ENCODE data around the gene ZNF516. TPM values are rescaled to one million over a fixed set of nuclear protein-coding genes. Genes with fewer than 3 reads are reported as not detected.

ZNF516 gene
- total RNA-seq, 2 donors from 2014 or later: 10.8 to 21.1 TPM

DNA sequence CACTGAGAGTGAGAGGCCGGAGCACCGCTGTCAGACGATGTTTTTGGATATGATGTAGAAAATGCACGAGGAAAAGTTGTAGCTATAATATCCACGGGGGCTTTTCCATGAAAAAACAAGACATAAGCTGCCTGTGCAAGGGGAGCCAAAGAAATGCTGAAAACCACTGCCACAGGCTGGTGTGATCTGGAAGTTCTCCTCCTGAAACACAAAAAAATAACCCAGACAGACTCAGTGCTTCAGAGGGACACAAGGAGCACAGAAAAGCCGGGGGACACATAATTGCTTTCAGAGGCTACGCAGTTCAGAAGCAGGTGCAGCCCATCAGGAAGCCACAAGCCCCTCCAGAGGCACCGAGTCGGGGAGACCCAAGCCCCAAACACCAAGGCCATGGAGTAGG lies 98.2 kb downstream of the ZNF516 start:
- Mint-ChIP-seq H3K9me3 (no peaks in the 10 kb centered on the region), H3K4me1 (ENCODE audit: low read depth in 2 of 2) (peaks cover 12 to 22% of the 10 kb centered on the region in 2 donors), H3K36me3 (no peaks in the 10 kb centered on the region), H3K27ac (peak overlapping the region in 1 of 2 donors; percentile 5), H3K4me3 (no peak overlapping the region), H3K27me3 (no peaks in the 10 kb centered on the region)
- no peak for ATAC-seq
- DNase-seq (ENCODE audit: low spot score): no peak

GRCh38 chr18:76395609-76396008 lies 99.4 kb downstream of the ZNF516 start:
- H3K4me3 Mint-ChIP-seq: no peak overlapping the region
- ATAC-seq: no peak
- no peaks in the 10 kb centered on the region for H3K9me3 Mint-ChIP-seq
- H3K36me3 Mint-ChIP-seq: no peaks in the 10 kb centered on the region
- DNase-seq (ENCODE audit: low spot score): no peak
- no peak overlapping the region for H3K27ac Mint-ChIP-seq
- peaks cover 24 to 34% of the 10 kb centered on the region in 2 donors for H3K4me1 Mint-ChIP-seq (ENCODE audit: low read depth in 2 of 2)
- H3K27me3 Mint-ChIP-seq: no peaks in the 10 kb centered on the region

DNA sequence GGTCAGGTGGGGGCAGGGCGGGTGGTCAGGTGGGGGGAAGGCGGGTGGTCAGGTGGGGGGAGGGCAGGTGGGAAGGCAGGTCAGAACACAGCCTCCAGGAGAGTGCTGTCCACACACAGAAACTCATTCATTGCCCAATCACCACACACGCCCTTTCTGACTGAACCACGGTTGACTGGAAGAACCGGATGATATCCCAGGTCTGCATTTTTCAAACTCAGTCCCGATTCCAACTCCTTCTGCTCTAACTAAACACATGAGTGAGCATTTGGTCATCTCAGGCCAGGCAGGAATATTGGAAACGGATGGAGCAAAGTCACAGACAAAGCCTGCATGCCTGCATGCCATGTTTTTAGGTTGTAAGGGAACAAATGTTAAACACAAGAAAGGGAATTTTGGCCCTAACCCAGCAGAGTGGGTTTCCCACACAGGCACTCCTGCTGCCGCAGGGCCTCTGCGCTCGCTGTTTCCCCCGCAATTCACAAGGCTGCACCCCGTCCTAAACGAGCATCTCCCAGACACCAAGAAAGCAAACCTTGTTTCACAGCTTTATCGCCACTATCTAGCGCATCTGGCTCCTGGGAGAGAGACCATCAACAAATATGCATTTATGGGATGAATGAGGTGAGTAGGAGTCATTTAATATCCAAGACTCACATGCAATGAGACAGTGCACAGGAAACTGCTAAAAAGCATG lies 100.1 kb downstream of the ZNF516 start:
- peak in 1 of 2 donors; percentile 2 for ATAC-seq
- DNase-seq (ENCODE audit: low spot score): no peak
- H3K36me3 Mint-ChIP-seq: no peaks in the 10 kb centered on the region
- H3K4me1 Mint-ChIP-seq (ENCODE audit: low read depth in 2 of 2): peaks cover 24 to 41% of the 10 kb centered on the region in 2 donors
- no peaks in the 10 kb centered on the region for H3K27me3 Mint-ChIP-seq
- no peak overlapping the region for H3K4me3 Mint-ChIP-seq
- H3K9me3 Mint-ChIP-seq: no peaks in the 10 kb centered on the region
- H3K27ac Mint-ChIP-seq: peak overlapping the region in 1 of 2 donors; percentile 79

DNA sequence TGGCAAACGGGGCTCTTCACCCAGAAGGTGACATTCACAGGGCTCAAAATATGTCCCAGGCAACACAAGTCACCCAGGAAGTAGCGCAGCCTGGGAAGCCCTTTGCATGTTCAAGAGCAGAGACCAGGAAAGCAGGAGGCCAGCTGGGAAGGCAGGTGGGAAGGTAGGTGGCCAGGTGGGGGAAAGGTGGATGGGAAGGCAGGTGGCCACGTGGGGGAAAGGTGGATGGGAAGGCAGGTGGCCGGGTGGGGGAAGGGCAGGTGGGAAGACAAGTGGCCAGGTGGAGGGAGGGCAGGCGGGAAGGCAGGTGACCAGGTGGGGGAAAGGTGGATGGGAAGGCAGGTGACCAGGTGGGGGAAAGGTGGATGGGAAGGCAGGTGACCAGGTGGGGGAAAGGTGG lies 102.7 kb downstream of the ZNF516 start:
- H3K4me1 Mint-ChIP-seq (ENCODE audit: low read depth in 2 of 2): peaks cover 32 to 52% of the 10 kb centered on the region in 2 donors

DNA sequence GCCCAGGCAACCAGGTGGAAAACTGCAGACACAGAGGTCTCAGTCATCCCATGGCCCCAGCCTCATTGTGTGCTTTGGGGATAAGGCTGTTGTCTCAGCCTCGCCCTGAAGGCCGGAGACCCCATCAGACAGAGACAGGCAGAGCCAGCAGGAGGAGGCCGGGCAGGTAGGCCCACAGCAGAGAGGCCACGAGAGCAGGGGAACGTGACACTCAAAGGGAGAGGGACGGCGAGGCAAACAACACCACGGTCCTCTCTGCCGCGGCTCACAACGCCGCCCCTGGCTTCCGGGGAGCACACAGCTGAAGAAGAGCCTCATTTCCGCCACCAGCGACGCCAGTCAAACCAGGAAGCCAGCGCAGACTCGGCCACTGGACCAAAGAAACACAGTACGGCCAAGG lies 103.3 kb downstream of the ZNF516 start:
- DNase-seq (ENCODE audit: low spot score) (no peak), ATAC-seq (peak in 1 of 2 donors; percentile 41)
- Mint-ChIP-seq H3K36me3 (no peaks in the 10 kb centered on the region), H3K27me3 (no peaks in the 10 kb centered on the region), H3K4me3 (no peak overlapping the region), H3K27ac (peak overlapping the region; percentile 59 to 80), H3K4me1 (ENCODE audit: low read depth in 2 of 2) (peaks cover 37 to 57% of the 10 kb centered on the region in 2 donors), H3K9me3 (no peaks in the 10 kb centered on the region)

More for the DNA sequence above, 102.7 kb downstream of the ZNF516 start:
- Mint-ChIP-seq H3K27me3 (no peaks in the 10 kb centered on the region), H3K27ac (peak overlapping the region; percentile 59 to 80), H3K36me3 (no peaks in the 10 kb centered on the region), H3K9me3 (no peaks in the 10 kb centered on the region), H3K4me3 (no peak overlapping the region)
- ATAC-seq (no peak), DNase-seq (ENCODE audit: low spot score) (no peak)

DNA sequence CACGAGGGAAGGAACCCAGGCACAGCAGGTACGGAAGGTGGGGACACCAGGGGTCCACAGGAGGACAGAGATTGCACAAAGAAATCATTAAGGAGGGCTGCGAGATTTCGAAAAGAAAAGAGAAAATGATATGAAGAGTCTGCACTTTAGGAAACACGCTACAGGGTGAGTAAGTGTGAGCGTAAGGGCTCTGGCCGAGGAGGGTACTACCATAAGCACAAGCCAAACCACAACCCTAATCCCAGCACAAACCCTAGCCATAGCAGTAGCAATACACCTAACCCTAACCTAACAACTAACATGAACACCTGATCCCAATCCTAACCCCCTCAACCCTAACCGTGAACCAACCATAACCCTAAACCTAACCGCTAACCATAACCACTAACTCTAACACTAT lies 104.0 kb downstream of the ZNF516 start:
- Mint-ChIP-seq H3K4me3 (peak overlapping the region; percentile 26), H3K9me3 (no peaks in the 10 kb centered on the region), H3K27ac (peak overlapping the region in 1 of 2 donors; percentile 63), H3K36me3 (no peaks in the 10 kb centered on the region), H3K27me3 (no peaks in the 10 kb centered on the region), H3K4me1 (ENCODE audit: low read depth in 2 of 2) (peaks cover 44 to 64% of the 10 kb centered on the region in 2 donors)
- DNase-seq (ENCODE audit: low spot score) (no peak), ATAC-seq (peak; percentile 59 to 76)

DNA sequence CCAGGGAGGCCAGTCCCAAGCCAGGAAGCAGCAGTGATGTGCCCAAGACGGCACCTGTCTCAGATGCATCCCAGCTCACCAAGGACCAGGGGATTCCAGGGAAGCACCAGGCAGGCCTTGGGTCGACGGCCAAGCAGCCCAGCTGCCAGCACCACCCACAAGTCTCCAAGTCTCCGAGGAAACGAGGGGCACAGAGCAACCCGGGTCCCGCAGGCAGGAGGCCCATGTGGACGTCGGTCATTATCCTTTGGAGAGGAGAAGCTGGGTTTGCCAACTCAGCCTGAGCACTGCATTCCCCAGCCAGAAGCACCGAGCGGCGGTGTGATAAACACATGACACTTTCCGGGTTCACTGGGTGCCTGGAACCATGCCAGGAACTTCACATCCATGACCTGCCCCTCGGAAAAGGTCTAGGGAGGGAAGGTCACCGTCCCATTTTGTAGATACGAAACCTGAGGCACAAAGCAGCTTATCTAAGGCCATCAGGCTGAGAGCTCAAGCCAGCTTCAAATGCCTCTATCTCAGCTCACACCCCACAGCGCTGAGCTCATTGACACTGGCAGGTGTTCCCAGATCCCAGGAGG lies 104.5 kb downstream of the ZNF516 start:
- H3K27me3 Mint-ChIP-seq: no peaks in the 10 kb centered on the region
- H3K4me1 Mint-ChIP-seq (ENCODE audit: low read depth in 2 of 2): peaks cover 46 to 68% of the 10 kb centered on the region in 2 donors
- ATAC-seq (peak; percentile 21 to 26), DNase-seq (ENCODE audit: low spot score) (no peak)
- peak overlapping the region in 1 of 2 donors; percentile 63 for H3K27ac Mint-ChIP-seq
- H3K4me3 Mint-ChIP-seq: peak overlapping the region; percentile 26
- H3K36me3 Mint-ChIP-seq: no peaks in the 10 kb centered on the region
- H3K9me3 Mint-ChIP-seq: no peaks in the 10 kb centered on the region

GRCh38 chr18:76389716-76390115 lies 105.3 kb downstream of the ZNF516 start:
- H3K4me3 Mint-ChIP-seq: no peak overlapping the region
- DNase-seq (ENCODE audit: low spot score) (no peak), ATAC-seq (no peak)
- peak overlapping the region in 1 of 2 donors; percentile 48 for H3K27ac Mint-ChIP-seq
- H3K4me1 Mint-ChIP-seq (ENCODE audit: low read depth in 2 of 2): peaks cover 46 to 64% of the 10 kb centered on the region in 2 donors
- H3K36me3 Mint-ChIP-seq: no peaks in the 10 kb centered on the region
- H3K9me3 Mint-ChIP-seq: no peaks in the 10 kb centered on the region
- H3K27me3 Mint-ChIP-seq: no peaks in the 10 kb centered on the region

DNA sequence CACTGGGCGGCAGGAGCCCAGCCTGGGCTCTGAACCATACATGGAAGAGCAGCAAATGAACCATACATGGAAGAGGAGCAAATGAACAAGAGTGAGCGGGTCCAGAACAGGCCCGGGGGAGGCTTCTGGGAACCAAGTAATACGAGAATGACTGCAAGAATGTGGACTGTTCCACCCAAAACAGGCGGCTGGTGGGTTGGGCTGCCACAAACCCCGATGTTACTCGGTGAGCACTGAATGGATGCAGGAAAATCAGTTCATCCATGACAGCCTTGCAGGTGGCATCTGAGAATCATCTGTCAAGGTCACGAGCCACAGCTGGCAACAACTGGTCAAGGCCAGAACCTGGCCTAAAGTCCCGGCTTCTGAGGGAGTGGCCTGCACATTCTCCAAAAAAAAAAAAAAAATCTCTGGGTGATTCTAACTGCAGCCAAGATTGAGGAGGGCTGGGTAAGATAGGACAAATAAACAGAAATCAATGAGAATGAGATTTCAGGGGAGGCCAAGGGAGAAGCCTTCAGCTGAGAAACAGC lies 106.1 kb downstream of the ZNF516 start:
- DNase-seq (ENCODE audit: low spot score) (no peak), ATAC-seq (no peak)
- Mint-ChIP-seq H3K9me3 (no peaks in the 10 kb centered on the region), H3K27me3 (no peaks in the 10 kb centered on the region), H3K27ac (no peak overlapping the region), H3K4me3 (no peak overlapping the region), H3K4me1 (ENCODE audit: low read depth in 2 of 2) (peaks cover 46 to 64% of the 10 kb centered on the region in 2 donors), H3K36me3 (no peaks in the 10 kb centered on the region)

GRCh38 chr18:76388261-76388660 lies 106.8 kb downstream of the ZNF516 start:
- Mint-ChIP-seq H3K4me3 (no peak overlapping the region), H3K9me3 (no peaks in the 10 kb centered on the region), H3K27me3 (no peaks in the 10 kb centered on the region), H3K4me1 (ENCODE audit: low read depth in 2 of 2) (peaks cover 46 to 64% of the 10 kb centered on the region in 2 donors), H3K27ac (no peak overlapping the region), H3K36me3 (no peaks in the 10 kb centered on the region)
- DNase-seq (ENCODE audit: low spot score) (no peak), ATAC-seq (no peak)

DNA sequence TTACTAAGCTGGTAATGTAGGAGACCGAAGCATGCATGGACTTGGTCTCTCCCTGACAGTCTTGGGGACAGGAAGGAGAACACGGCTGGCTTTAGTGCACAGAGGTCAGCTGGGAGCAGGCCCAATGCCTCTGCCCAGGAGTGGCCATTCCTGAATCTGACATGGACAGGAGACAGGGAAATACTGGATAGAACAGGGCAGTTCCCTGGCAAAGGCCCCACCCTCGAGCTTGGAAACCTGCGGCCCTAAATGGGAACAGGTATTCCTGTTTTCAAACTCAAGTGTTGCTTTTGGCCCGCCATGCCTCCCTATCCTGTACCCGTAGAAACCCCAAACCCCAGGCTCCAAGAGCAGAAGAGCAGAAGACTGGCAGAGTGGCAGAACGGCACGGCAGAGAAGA lies 107.4 kb downstream of the ZNF516 start:
- Mint-ChIP-seq H3K4me3 (no peak overlapping the region), H3K27me3 (no peaks in the 10 kb centered on the region), H3K27ac (no peak overlapping the region), H3K4me1 (ENCODE audit: low read depth in 2 of 2) (peaks cover 46 to 64% of the 10 kb centered on the region in 2 donors), H3K9me3 (no peaks in the 10 kb centered on the region), H3K36me3 (no peaks in the 10 kb centered on the region)
- ATAC-seq (no peak), DNase-seq (ENCODE audit: low spot score) (no peak)

GRCh38 chr18:76386886-76387285 lies 108.2 kb downstream of the ZNF516 start:
- Mint-ChIP-seq H3K27me3 (no peaks in the 10 kb centered on the region), H3K9me3 (no peaks in the 10 kb centered on the region), H3K36me3 (no peaks in the 10 kb centered on the region), H3K27ac (no peak overlapping the region), H3K4me1 (ENCODE audit: low read depth in 2 of 2) (peaks cover 41 to 60% of the 10 kb centered on the region in 2 donors), H3K4me3 (peak overlapping the region; percentile 78)
- no peak for ATAC-seq
- no peak for DNase-seq (ENCODE audit: low spot score)

DNA sequence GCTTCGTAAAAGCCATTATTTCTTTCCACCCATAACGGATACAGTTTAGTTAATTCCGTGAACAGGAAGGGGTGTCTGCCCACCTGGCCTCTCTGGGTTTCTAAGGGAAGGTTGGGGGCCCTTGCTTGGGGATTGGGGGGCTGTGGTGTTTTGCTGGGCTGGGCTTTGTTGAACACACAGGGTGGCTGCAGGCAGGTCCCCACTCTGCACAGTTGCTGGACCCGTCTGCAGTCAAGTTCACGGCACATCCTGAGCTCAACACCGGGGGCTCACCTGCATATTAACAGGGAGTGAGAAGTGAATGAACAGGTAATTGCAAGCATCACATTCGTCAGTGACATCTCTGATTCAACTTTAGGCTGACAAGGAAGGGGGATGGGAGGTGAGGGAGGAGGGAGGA lies 109.0 kb downstream of the ZNF516 start:
- Mint-ChIP-seq H3K4me3 (peak overlapping the region; percentile 78), H3K27ac (no peak overlapping the region)

DNA sequence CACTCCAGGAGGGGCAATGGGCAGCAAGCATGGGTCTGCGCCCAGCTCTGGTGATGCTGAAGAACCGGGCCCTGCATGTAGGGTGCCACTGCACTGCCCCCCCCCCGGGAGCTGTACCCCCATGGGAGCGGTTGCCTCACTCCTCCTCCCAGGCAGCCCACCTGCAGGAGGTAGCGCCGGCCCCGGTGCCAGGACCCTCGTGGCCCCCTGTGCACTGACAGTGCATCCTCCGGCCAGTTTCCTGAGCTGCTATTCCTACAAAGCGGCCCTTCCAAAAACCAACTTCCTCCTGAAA lies 109.4 kb downstream of the ZNF516 start:
- no peaks in the 10 kb centered on the region for H3K27me3 Mint-ChIP-seq
- H3K27ac Mint-ChIP-seq: no peak overlapping the region
- H3K9me3 Mint-ChIP-seq: no peaks in the 10 kb centered on the region
- no peak overlapping the region for H3K4me3 Mint-ChIP-seq
- no peaks in the 10 kb centered on the region for H3K36me3 Mint-ChIP-seq
- peaks cover 28 to 48% of the 10 kb centered on the region in 2 donors for H3K4me1 Mint-ChIP-seq (ENCODE audit: low read depth in 2 of 2)
- DNase-seq (ENCODE audit: low spot score) (no peak), ATAC-seq (no peak)

More for the DNA sequence above, 109.0 kb downstream of the ZNF516 start:
- H3K4me1 Mint-ChIP-seq (ENCODE audit: low read depth in 2 of 2): peaks cover 33 to 52% of the 10 kb centered on the region in 2 donors
- H3K9me3 Mint-ChIP-seq: no peaks in the 10 kb centered on the region
- DNase-seq (ENCODE audit: low spot score) (no peak), ATAC-seq (no peak)
- H3K36me3 Mint-ChIP-seq: no peaks in the 10 kb centered on the region
- H3K27me3 Mint-ChIP-seq: no peaks in the 10 kb centered on the region

Data from natural killer cell treated with Interleukin-12 subunit alpha and Interleukin-12 subunit beta and Interleukin-15 and Interleukin-18, amount 100 ng/mL, for 72 hours (primary cell).